ENCODE data around the gene RABGAP1L. TPM values are rescaled to one million over a fixed set of nuclear protein-coding genes. Genes with fewer than 3 reads are reported as not detected.

The RABGAP1L gene
- total and polyA plus RNA-seq, 2 experiments from 2014 or later = 9.2 to 21.4 TPM

DNA sequence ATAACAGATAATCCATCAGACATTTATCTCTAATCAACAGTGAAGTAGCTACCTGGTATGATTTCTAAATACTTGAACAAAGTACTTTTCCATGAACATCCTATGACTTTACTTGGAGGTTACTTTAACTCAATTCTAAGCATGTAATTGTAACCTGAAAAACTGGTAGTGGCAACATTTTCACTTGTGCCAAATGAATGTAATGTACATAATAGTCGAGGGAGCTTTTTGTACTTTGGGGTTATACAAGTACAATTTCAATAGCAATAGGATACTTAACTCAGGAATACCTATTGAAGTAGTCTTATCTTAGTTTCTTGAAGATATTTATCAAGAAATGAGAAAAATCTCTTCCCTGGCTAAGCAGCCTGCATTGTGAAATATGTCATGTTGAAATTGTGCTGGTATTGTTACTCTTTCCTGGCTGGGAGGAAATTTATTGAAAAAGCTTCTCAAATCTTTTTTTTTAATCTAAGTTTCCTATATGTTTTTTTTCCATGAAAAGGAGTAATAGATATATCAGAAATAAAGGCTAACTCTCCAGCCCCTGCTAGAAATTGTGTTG lies 806.8 kb downstream of the RABGAP1L start:
- H3K4me3 ChIP-seq = no peak overlapping the region
- H3K9me3 ChIP-seq (ENCODE audit: low read depth) = no peaks in the 10 kb centered on the region
- TF ChIP-seq, protein P1, sequence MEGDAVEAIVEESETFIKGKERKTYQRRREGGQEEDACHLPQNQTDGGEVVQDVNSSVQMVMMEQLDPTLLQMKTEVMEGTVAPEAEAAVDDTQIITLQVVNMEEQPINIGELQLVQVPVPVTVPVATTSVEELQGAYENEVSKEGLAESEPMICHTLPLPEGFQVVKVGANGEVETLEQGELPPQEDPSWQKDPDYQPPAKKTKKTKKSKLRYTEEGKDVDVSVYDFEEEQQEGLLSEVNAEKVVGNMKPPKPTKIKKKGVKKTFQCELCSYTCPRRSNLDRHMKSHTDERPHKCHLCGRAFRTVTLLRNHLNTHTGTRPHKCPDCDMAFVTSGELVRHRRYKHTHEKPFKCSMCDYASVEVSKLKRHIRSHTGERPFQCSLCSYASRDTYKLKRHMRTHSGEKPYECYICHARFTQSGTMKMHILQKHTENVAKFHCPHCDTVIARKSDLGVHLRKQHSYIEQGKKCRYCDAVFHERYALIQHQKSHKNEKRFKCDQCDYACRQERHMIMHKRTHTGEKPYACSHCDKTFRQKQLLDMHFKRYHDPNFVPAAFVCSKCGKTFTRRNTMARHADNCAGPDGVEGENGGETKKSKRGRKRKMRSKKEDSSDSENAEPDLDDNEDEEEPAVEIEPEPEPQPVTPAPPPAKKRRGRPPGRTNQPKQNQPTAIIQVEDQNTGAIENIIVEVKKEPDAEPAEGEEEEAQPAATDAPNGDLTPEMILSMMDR (IDR thresholded peaks at IDR 0.05; ENCODE audit: low read depth, low read length) = no peak
- H3K36me3 ChIP-seq = no peaks in the 10 kb centered on the region
- no peaks in the 10 kb centered on the region for H3K4me1 ChIP-seq (ENCODE audit: low read depth)
- no peak overlapping the region for H3K27ac ChIP-seq
- DNase-seq (ENCODE audit: low read depth in 1 of 2, low spot score in 1 of 2) = peak in 1 of 2 donors; percentile 46
- no peaks in the 10 kb centered on the region for H3K27me3 ChIP-seq

DNA sequence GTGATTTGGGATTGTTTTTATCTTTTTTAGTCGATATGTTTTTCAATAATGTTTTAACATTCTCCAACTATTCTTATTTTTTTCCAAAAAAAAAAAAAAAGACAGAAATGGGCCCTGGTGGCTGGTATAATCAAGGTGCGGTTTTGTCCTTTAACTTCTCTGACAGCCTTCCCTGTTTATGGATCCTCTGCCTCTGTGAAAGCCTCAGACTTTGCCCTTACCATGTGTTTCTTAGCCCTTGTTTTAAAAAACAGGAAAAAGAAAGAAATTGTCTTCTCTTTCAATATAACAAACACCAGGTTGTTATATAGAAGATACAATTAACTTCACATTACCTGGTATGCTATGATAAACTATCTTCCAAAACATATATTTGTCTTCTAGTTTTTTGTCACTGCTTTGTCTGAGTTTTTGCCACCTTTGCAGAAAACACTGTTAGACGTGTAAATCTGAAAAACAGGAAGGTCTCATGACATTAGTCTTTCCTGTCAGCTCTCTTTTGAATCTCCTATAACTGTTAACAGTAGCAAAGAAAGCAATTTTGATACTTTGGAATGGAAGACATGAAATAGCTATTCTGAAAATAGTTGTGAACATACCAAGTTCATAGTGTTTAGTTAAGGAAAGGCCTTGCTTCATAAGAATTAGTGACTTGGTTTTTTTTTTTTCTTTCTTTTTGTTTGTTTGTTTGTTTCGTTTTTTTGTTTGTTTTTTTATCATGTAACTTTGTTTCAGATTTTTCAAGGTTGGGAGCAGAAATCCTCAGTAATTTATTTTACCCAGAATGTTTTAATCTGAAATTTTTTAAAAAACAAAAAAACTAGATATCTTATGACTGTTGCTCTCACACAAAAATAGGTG lies 808.8 kb downstream of the RABGAP1L start:
- DNase-seq (ENCODE audit: low read depth in 1 of 2, low spot score in 1 of 2) = no peak
- TF ChIP-seq, protein P1 (IDR thresholded peaks at IDR 0.05; ENCODE audit: low read depth, low read length) = no peak
- Histone ChIP-seq H3K4me3 (no peak overlapping the region), H3K27ac (no peak overlapping the region), H3K4me1 (ENCODE audit: low read depth) (no peaks in the 10 kb centered on the region), H3K36me3 (no peaks in the 10 kb centered on the region), H3K9me3 (ENCODE audit: low read depth) (no peaks in the 10 kb centered on the region), H3K27me3 (no peaks in the 10 kb centered on the region)

DNA sequence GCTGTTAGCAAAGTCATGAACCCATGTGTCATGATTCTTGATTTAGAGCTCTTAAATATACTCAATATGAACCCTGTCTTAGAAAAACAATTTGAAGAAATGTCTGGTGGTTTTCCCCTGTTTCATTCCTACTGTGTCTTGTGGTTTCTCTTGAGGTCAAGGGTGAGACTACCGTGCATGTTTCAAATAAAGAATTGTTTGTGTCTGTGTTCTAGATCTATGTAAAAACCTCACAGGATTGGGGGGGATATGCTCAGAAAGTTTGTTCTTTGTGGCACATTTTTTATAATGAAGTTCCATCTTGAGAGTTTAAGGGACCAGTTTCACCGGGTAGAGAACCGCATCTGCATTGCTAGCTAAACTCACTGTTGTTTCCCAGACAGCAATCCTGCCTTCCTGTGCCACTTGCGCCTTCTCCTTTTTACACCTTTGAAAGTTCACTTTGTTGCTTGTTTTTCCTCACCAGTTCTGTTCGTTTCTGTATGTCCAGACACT lies 809.5 kb downstream of the RABGAP1L start:
- DNase-seq (ENCODE audit: low read depth in 1 of 2, low spot score in 1 of 2) = peak in 1 of 2 donors; percentile 77
- Histone ChIP-seq H3K4me3 (no peak overlapping the region), H3K27ac (no peak overlapping the region), H3K4me1 (ENCODE audit: low read depth) (no peaks in the 10 kb centered on the region), H3K27me3 (no peaks in the 10 kb centered on the region), H3K9me3 (ENCODE audit: low read depth) (no peaks in the 10 kb centered on the region), H3K36me3 (no peaks in the 10 kb centered on the region)
- TF ChIP-seq, protein P1 (IDR thresholded peaks at IDR 0.05; ENCODE audit: low read depth, low read length) = no peak

- no peaks in the 10 kb centered on the region for H3K36me3 ChIP-seq
These were observed 810.7 kb downstream of the RABGAP1L start for GRCh38 chr1:174969977-174970376.

GRCh38 chr1:174971466-174971865 lies 812.1 kb downstream of the RABGAP1L start:
- H3K9me3 ChIP-seq (ENCODE audit: low read depth) = no peaks in the 10 kb centered on the region
- TF ChIP-seq, protein P1 (IDR thresholded peaks at IDR 0.05; ENCODE audit: low read depth, low read length) = no peak
- H3K36me3 ChIP-seq = no peaks in the 10 kb centered on the region
- no peaks in the 10 kb centered on the region for H3K27me3 ChIP-seq
- no peak for DNase-seq (ENCODE audit: low read depth in 1 of 2, low spot score in 1 of 2)
- H3K4me1 ChIP-seq (ENCODE audit: low read depth) = no peaks in the 10 kb centered on the region
- no peak overlapping the region for H3K27ac ChIP-seq
- no peak overlapping the region for H3K4me3 ChIP-seq

More at GRCh38 chr1:174969977-174970376, 810.7 kb downstream of the RABGAP1L start:
- Histone ChIP-seq H3K9me3 (ENCODE audit: low read depth) (no peaks in the 10 kb centered on the region), H3K4me1 (ENCODE audit: low read depth) (no peaks in the 10 kb centered on the region), H3K27ac (no peak overlapping the region), H3K4me3 (no peak overlapping the region), H3K27me3 (no peaks in the 10 kb centered on the region)
- no peak for DNase-seq (ENCODE audit: low read depth in 1 of 2, low spot score in 1 of 2)
- TF ChIP-seq, protein P1 (IDR thresholded peaks at IDR 0.05; ENCODE audit: low read depth, low read length) = no peak

Data from cardiac muscle cell (in vitro differentiated cells and primary cell).